Astrocyte (in vitro differentiated cells and primary cell): Measurements from ENCODE around the gene PRKG1.

ENCODE experiments used
- EZH2 ChIP-seq: IDR thresholded peaks from 2 replicates; pipeline ENCODE4 v1.6.1; 2012; ENCODE audit warnings: mild to moderate bottlenecking, low read length, inconsistent platforms; ENCODE audit not compliant: insufficient read depth
- TF ChIP-seq, protein P1 (sequence below): IDR thresholded peaks from 2 replicates; pipeline ENCODE4 v1.5.1; 2011; ENCODE audit warnings: low read depth, mild to moderate bottlenecking, inconsistent platforms, low read length, moderate library complexity; ENCODE audit not compliant: insufficient read depth

DNA sequence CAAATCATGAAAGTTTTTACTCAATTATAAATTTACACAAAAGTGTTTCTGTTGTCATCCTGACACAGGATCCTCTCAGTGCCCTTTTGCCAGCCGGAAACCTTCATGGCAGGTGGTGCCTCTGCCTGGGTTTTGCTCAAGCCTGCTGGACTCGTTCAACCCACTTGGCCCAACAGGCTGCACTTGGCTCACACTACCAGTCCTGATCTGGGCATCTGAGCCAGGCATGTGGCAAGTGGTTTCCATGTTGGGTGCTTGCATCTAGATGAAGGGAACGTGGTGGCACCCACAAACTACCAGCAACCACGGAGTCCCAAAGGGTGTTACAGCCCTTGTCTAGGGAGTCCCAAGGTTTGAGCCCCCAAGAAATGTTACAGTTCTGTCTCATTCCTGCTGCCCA, 787.4 kb downstream of the PRKG1 start:
- TF ChIP-seq, protein P1, sequence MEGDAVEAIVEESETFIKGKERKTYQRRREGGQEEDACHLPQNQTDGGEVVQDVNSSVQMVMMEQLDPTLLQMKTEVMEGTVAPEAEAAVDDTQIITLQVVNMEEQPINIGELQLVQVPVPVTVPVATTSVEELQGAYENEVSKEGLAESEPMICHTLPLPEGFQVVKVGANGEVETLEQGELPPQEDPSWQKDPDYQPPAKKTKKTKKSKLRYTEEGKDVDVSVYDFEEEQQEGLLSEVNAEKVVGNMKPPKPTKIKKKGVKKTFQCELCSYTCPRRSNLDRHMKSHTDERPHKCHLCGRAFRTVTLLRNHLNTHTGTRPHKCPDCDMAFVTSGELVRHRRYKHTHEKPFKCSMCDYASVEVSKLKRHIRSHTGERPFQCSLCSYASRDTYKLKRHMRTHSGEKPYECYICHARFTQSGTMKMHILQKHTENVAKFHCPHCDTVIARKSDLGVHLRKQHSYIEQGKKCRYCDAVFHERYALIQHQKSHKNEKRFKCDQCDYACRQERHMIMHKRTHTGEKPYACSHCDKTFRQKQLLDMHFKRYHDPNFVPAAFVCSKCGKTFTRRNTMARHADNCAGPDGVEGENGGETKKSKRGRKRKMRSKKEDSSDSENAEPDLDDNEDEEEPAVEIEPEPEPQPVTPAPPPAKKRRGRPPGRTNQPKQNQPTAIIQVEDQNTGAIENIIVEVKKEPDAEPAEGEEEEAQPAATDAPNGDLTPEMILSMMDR = no peak
- TF ChIP-seq EZH2 = no peak
